ENCODE measurements around the gene ARAP3. TPM values are rescaled to one million over a fixed set of nuclear protein-coding genes. Genes with fewer than 3 reads are reported as not detected.
"Not testable (repeated sequence)": the region's sequence is repeated elsewhere in the genome, so short reads cannot be mapped to it uniquely, and the experiment has no call there.

The ARAP3 gene, protein sequence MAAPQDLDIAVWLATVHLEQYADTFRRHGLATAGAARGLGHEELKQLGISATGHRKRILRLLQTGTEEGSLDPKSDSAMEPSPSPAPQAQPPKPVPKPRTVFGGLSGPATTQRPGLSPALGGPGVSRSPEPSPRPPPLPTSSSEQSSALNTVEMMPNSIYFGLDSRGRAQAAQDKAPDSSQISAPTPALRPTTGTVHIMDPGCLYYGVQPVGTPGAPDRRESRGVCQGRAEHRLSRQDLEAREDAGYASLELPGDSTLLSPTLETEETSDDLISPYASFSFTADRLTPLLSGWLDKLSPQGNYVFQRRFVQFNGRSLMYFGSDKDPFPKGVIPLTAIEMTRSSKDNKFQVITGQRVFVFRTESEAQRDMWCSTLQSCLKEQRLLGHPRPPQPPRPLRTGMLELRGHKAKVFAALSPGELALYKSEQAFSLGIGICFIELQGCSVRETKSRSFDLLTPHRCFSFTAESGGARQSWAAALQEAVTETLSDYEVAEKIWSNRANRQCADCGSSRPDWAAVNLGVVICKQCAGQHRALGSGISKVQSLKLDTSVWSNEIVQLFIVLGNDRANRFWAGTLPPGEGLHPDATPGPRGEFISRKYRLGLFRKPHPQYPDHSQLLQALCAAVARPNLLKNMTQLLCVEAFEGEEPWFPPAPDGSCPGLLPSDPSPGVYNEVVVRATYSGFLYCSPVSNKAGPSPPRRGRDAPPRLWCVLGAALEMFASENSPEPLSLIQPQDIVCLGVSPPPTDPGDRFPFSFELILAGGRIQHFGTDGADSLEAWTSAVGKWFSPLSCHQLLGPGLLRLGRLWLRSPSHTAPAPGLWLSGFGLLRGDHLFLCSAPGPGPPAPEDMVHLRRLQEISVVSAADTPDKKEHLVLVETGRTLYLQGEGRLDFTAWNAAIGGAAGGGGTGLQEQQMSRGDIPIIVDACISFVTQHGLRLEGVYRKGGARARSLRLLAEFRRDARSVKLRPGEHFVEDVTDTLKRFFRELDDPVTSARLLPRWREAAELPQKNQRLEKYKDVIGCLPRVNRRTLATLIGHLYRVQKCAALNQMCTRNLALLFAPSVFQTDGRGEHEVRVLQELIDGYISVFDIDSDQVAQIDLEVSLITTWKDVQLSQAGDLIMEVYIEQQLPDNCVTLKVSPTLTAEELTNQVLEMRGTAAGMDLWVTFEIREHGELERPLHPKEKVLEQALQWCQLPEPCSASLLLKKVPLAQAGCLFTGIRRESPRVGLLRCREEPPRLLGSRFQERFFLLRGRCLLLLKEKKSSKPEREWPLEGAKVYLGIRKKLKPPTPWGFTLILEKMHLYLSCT (N-terminal part only)
- polyA plus RNA-seq (2013, experiment 1 of 2): 68.5 TPM
- 47.6 TPM for polyA plus RNA-seq (2013, experiment 2 of 2)

GRCh38 chr5:141681695-141682641, at the start of gene ARAP3:
Gene ARAP3, minus strand, starts transcription at chr5:141682230. Its CDS starts 1,744 bp downstream, at chr5:141680486.
- Histone ChIP-seq H3K36me3 (ENCODE audit: control insufficient read depth, insufficient read depth, low read length) (peaks cover 23% of the 10 kb centered on the region), H3K4me1 (ENCODE audit: control insufficient read depth, insufficient read depth, low read length, poor library complexity, severe bottlenecking) (peaks cover 31% of the 10 kb centered on the region), H3K9me3 (ENCODE audit: control insufficient read depth, low read length) (no peaks in the 10 kb centered on the region), H3K27ac (ENCODE audit: low read depth, low read length, severe bottlenecking) (peak within 1 kb of the TSS; percentile 97), H3K4me3 (ENCODE audit: extremely low read depth, insufficient read depth, low read length, poor library complexity, severe bottlenecking) (peak within 1 kb of the TSS; percentile 50)
- 4% methylated on average over 43 to 56 of the region's 77 CpGs for WGBS, 2 experiments (ENCODE audit: insufficient coverage in 2 of 2)

DNA sequence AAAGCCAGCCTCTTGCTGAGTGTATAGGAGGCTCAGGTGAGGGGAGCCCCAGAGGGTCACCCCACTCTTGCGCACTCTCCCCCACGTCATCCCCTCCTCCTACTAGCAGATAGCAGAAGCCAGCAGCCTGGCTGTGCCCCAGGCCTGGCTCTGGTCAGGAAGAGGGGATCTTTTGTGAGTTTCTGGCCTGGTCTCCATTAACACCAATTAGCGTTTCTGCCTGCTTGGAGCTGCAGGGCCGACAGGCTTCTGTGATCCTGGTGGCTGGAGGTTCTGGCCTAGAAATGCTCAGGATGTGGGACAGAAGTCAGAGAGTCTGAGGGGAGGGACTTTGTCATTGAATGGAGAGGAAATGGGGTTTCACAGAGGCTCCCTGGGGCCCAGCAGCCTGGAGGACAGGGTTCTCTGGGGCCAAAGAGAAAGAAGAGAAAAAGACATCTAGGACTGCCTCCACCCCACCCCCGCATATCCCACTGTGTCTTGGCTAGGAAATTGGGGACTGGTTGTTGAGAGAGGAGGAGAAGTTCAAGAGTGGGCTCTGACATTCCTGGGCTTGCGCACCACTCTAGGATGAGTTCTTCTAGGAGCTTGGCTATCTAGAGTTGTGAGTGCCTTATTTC, 47.5 kb upstream of the ARAP3 start:
- 17 to 49% methylated on average over 1 to 3 of the region's 6 CpGs for WGBS, 2 experiments (ENCODE audit: insufficient coverage in 2 of 2)
- H3K9me3 ChIP-seq (ENCODE audit: control insufficient read depth, low read length): no peaks in the 10 kb centered on the region
- peaks cover 14% of the 10 kb centered on the region for H3K4me1 ChIP-seq (ENCODE audit: control insufficient read depth, insufficient read depth, low read length, poor library complexity, severe bottlenecking)
- no peak overlapping the region for H3K4me3 ChIP-seq (ENCODE audit: extremely low read depth, insufficient read depth, low read length, poor library complexity, severe bottlenecking)
- H3K36me3 ChIP-seq (ENCODE audit: control insufficient read depth, insufficient read depth, low read length): no peaks in the 10 kb centered on the region
- H3K27ac ChIP-seq (ENCODE audit: low read depth, low read length, severe bottlenecking): peak overlapping the region; percentile 45

DNA sequence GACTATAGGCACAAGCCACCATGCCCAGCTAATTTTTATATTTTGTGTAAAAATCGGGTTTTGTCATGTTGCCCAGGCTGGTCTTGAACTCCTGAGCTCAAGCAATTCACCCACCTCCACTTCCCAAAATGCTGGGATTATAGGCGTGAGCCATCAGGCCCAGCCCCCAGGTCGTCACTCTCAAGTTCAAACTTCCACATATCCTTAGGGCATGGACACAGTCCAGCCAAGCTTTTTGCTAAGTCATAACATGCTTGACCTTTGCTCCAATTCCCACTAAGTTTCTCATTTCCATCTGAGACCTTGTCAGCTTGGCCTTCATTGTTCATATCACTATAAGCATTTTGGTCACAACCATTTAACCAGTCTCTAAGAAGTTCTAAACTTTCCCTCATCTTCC, 43.9 kb upstream of the ARAP3 start:
- WGBS, 2 experiments (ENCODE audit: insufficient coverage in 2 of 2): 92 to 96% methylated on average over 2 of the region's 3 CpGs
- H3K4me3 ChIP-seq (ENCODE audit: extremely low read depth, insufficient read depth, low read length, poor library complexity, severe bottlenecking): no peak overlapping the region
- peaks cover 14% of the 10 kb centered on the region for H3K4me1 ChIP-seq (ENCODE audit: control insufficient read depth, insufficient read depth, low read length, poor library complexity, severe bottlenecking)
- H3K27ac ChIP-seq (ENCODE audit: low read depth, low read length, severe bottlenecking): no peak overlapping the region
- H3K36me3 ChIP-seq (ENCODE audit: control insufficient read depth, insufficient read depth, low read length): no peaks in the 10 kb centered on the region
- H3K9me3 ChIP-seq (ENCODE audit: control insufficient read depth, low read length): peaks cover 4% of the 10 kb centered on the region

DNA sequence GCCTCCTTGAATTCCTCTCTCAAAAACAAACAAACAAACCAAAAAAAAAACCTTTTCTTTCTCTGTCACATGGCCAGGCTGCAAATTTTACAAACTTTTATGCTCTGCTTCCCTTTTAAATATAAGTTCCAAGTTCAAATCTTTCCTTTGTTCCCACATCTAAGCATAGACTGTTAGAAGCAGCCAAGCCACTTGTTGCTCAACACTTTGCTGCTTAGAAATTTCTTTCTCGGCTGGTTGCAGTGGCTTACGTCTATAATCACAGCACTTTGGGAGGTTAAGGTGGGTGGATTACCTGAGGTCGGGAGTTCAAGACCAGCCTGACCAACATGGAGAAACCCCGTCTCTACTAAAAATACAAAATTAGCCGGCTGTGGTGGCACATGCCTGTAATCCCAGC, 43.1 kb upstream of the ARAP3 start:
- 72% methylated on average over 2 of the region's 5 CpGs; no CpG with 5 or more reads in 1 of the 2 experiments for WGBS, 2 experiments (ENCODE audit: insufficient coverage in 2 of 2)
- not testable (repeated sequence) for H3K36me3 ChIP-seq (ENCODE audit: control insufficient read depth, insufficient read depth, low read length); H3K4me3 ChIP-seq (ENCODE audit: extremely low read depth, insufficient read depth, low read length, poor library complexity, severe bottlenecking); H3K9me3 ChIP-seq (ENCODE audit: control insufficient read depth, low read length); H3K27ac ChIP-seq (ENCODE audit: low read depth, low read length, severe bottlenecking)
- H3K4me1 ChIP-seq (ENCODE audit: control insufficient read depth, insufficient read depth, low read length, poor library complexity, severe bottlenecking): peaks cover 11% of the 10 kb centered on the region

DNA sequence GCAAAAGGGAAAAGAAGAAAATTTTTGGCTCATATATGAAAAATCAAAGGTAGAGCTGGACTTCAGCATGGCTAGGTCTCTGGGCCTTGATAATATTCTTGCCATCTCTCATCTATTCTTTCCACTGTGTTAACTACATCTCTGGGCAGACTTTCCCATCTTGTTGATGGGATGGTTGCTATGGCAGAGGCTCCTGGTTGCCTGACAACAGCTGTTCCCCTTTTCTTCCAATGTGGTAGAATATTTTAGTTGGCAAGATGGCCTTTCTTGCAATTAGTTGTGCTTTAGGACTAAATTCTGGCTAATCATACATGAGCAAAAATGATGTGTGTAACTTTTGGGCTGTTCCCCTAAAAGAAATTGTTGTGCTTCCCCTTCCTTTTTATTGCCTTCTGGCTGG, 40.2 kb upstream of the ARAP3 start:
- Histone ChIP-seq H3K4me3 (ENCODE audit: extremely low read depth, insufficient read depth, low read length, poor library complexity, severe bottlenecking) (no peak overlapping the region), H3K27ac (ENCODE audit: low read depth, low read length, severe bottlenecking) (no peak overlapping the region), H3K9me3 (ENCODE audit: control insufficient read depth, low read length) (peaks cover 4% of the 10 kb centered on the region), H3K4me1 (ENCODE audit: control insufficient read depth, insufficient read depth, low read length, poor library complexity, severe bottlenecking) (no peaks in the 10 kb centered on the region), H3K36me3 (ENCODE audit: control insufficient read depth, insufficient read depth, low read length) (no peaks in the 10 kb centered on the region)

DNA sequence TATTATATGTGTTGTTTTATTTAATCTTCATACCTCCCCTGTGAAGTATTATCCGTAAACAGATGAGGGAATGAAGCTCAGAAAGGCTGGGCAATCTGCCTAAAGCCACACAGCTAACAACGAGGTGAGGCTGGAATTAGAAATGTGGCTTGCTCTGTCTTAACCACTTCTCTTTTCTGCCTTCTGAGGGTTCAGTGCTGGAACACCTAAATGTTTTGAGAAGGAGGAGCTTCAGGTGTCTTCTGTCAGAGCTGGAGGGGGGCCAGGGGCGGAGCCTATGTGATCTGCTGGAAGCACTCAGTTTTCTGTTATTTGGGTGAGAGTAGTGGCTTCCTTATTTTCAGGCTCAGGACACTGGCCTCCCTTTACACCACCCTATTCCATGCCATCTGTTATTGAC, 35.0 kb upstream of the ARAP3 start:
- Histone ChIP-seq H3K9me3 (ENCODE audit: control insufficient read depth, low read length) (no peaks in the 10 kb centered on the region), H3K36me3 (ENCODE audit: control insufficient read depth, insufficient read depth, low read length) (no peaks in the 10 kb centered on the region), H3K4me1 (ENCODE audit: control insufficient read depth, insufficient read depth, low read length, poor library complexity, severe bottlenecking) (peaks cover 29% of the 10 kb centered on the region), H3K4me3 (ENCODE audit: extremely low read depth, insufficient read depth, low read length, poor library complexity, severe bottlenecking) (no peak overlapping the region), H3K27ac (ENCODE audit: low read depth, low read length, severe bottlenecking) (no peak overlapping the region)
- 30% methylated on average over 2 of the region's 3 CpGs; no CpG with 5 or more reads in 1 of the 2 experiments for WGBS, 2 experiments (ENCODE audit: insufficient coverage in 2 of 2)

DNA sequence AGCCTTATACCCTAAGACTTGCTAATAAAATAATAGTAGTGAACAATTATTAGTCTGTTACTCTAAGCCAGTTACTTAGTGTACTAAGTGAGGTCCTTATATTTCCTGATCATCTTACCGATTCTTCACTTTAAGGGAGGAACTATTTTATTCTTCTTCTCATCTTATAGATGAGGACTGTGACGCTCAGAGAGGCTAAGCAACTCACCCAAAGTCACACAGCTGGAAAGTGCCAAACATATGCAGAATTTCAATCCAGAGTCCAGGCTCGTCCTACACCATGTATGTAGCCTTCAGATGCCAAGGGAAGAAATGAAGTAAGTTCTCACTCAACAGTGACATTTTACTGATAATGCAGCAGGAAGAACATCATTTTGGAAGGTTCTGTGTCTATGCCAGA, 34.4 kb upstream of the ARAP3 start:
- Histone ChIP-seq H3K27ac (ENCODE audit: low read depth, low read length, severe bottlenecking) (no peak overlapping the region), H3K36me3 (ENCODE audit: control insufficient read depth, insufficient read depth, low read length) (no peaks in the 10 kb centered on the region), H3K9me3 (ENCODE audit: control insufficient read depth, low read length) (no peaks in the 10 kb centered on the region), H3K4me1 (ENCODE audit: control insufficient read depth, insufficient read depth, low read length, poor library complexity, severe bottlenecking) (peaks cover 29% of the 10 kb centered on the region), H3K4me3 (ENCODE audit: extremely low read depth, insufficient read depth, low read length, poor library complexity, severe bottlenecking) (no peak overlapping the region)
- 83% methylated on average over 1 of the region's 3 CpGs; no CpG with 5 or more reads in 1 of the 2 experiments for WGBS, 2 experiments (ENCODE audit: insufficient coverage in 2 of 2)

DNA sequence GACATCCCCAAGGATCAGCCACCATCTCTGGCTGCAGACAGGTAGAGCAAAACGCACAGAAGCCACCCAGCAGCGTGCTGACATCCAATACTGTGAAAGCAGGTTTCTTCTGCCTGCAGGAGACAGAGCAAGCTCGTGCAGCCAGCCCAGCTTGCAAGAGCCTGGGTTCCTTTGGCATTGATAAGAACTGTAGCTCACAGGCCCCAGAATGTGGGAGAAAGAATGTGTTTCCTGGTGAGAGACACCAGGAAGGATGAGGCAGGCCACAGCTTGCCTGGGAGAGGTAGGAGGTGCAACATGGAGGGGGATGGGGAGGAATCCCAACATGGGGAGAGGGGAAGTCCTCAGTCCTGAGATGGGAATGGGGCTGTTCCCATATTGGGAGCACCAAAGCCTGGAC, 34.0 kb upstream of the ARAP3 start:
- WGBS, 2 experiments (ENCODE audit: insufficient coverage in 2 of 2): 39 to 49% methylated on average over 3 of the region's 3 CpGs
- H3K27ac ChIP-seq (ENCODE audit: low read depth, low read length, severe bottlenecking): no peak overlapping the region
- peaks cover 29% of the 10 kb centered on the region for H3K4me1 ChIP-seq (ENCODE audit: control insufficient read depth, insufficient read depth, low read length, poor library complexity, severe bottlenecking)
- no peaks in the 10 kb centered on the region for H3K9me3 ChIP-seq (ENCODE audit: control insufficient read depth, low read length)
- H3K36me3 ChIP-seq (ENCODE audit: control insufficient read depth, insufficient read depth, low read length): no peaks in the 10 kb centered on the region
- no peak overlapping the region for H3K4me3 ChIP-seq (ENCODE audit: extremely low read depth, insufficient read depth, low read length, poor library complexity, severe bottlenecking)

GRCh38 chr5:141715346-141715905, 33.4 kb upstream of the ARAP3 start:
- no peaks in the 10 kb centered on the region for H3K36me3 ChIP-seq (ENCODE audit: control insufficient read depth, insufficient read depth, low read length)
- H3K27ac ChIP-seq (ENCODE audit: low read depth, low read length, severe bottlenecking): no peak overlapping the region
- peaks cover 29% of the 10 kb centered on the region for H3K4me1 ChIP-seq (ENCODE audit: control insufficient read depth, insufficient read depth, low read length, poor library complexity, severe bottlenecking)
- no peaks in the 10 kb centered on the region for H3K9me3 ChIP-seq (ENCODE audit: control insufficient read depth, low read length)
- H3K4me3 ChIP-seq (ENCODE audit: extremely low read depth, insufficient read depth, low read length, poor library complexity, severe bottlenecking): no peak overlapping the region
- 89 to 90% methylated on average over 5 to 14 of the region's 14 CpGs for WGBS, 2 experiments (ENCODE audit: insufficient coverage in 2 of 2)
